Heart right ventricle (tissue), 16 donors: Measurements from ENCODE around the gene ZC3HAV1L. TPM values are rescaled to one million over a fixed set of nuclear protein-coding genes. Genes with fewer than 3 reads are reported as not detected.

ENCODE experiments used
- ATAC-seq, 8 donors: fragments of 200-7000 bp; cut with Tn5 transposase; one replicate each; pipeline ENCODE4 v1.9.1; 2020; ENCODE audit warnings: mild to moderate bottlenecking in 8 of 8, moderate library complexity in 8 of 8, moderate number of reproducible peaks in 1 of 8
- DNase-seq, 2 donors: peaks; one replicate each; pipeline ENCODE4 v3.0.0-alpha.2; 2020
- H3K27ac ChIP-seq, 10 donors: fragments of 200-600 bp; sonication (generic) in 2 of 10; one replicate each; pipeline versions ENCODE4 v1.5.0 to v1.8.0; 2020 to 2022; ENCODE audit warnings: mild to moderate bottlenecking in 3 of 10
- H3K27me3 ChIP-seq, 7 donors: fragments of 200-600 bp; one replicate each; pipeline ENCODE4 v1.8.0; 2021 to 2022; ENCODE audit warnings: mild to moderate bottlenecking in 2 of 7
- H3K36me3 ChIP-seq, 9 donors: fragments of 200-600 bp; sonication (generic) in 1 of 9; one replicate each; pipeline versions ENCODE4 v1.5.0 to v1.8.0; 2020 to 2022; ENCODE audit warnings: mild to moderate bottlenecking in 2 of 9
- H3K4me1 ChIP-seq, 9 donors: fragments of 200-600 bp; sonication (generic) in 1 of 9; one replicate each; pipeline versions ENCODE4 v1.5.0 to v1.8.0; 2020 to 2022; ENCODE audit warnings: mild to moderate bottlenecking in 4 of 9
- H3K4me3 ChIP-seq, 10 donors: fragments of 200-600 bp; sonication (generic) in 2 of 10; one replicate each; pipeline versions ENCODE4 v1.5.0 to v1.8.0; 2020 to 2022; ENCODE audit warnings: mild to moderate bottlenecking in 7 of 10, moderate library complexity in 2 of 10
- H3K9me3 ChIP-seq, 11 donors: fragments of 200-600 bp in 10 of 11; sonication (generic) in 2 of 11; one replicate each; pipeline versions ENCODE4 v1.5.0 to v1.8.0; 2013 to 2022; ENCODE audit warnings: mild to moderate bottlenecking in 2 of 11, control low read depth in 1 of 11, moderate library complexity in 1 of 11
- CTCF ChIP-seq, 9 donors: fragments of 200-600 bp; sonication (generic) in 2 of 9; IDR thresholded peaks; one replicate each; pipeline versions ENCODE4 v1.5.0 to v1.8.0; 2021 to 2022; ENCODE audit warnings: antibody characterized with exemption in 9 of 9, mild to moderate bottlenecking in 5 of 9, moderate library complexity in 1 of 9
- WGBS, 2 donors: extraction: QIAGEN DNeasy Blood & Tissue Kit; methylation state at CpG; one replicate each; pipeline ENCODE4 v1.1.7; 2013; ENCODE audit warnings: inconsistent platforms in 1 of 2; 5-methylcytosine and 5-hydroxymethylcytosine counted together
- intact Hi-C, 10 donors: fragments of 100-400 bp; cut with DNase I; formaldehyde crosslinking; loops; one replicate each; pipeline versions ENCODE4 v1.11.1 to v1.14.2; 2022
- polyA plus RNA-seq, 2 donors: library from polyadenylated mRNA; stranded (reverse); fragments of 200-250 nt; gene quantifications; one replicate each; pipeline ENCODE4 v1.2.3, GENCODE V29; 2013
- total RNA-seq, 10 donors: library from RNA; stranded (reverse); fragmentation: NEBNext Ultra II Directional in 3 of 10; extraction: Animal tissue kit (Norgen Biotek cat#: 25700) in 3 of 10; gene quantifications; one replicate each; pipeline versions ENCODE4 v1.2.1 to v1.2.4, GENCODE V29; 2021 to 2023
- donor health status: Arrhythmogenic right ventricular cardiomyopathy.
- donor health status: ischemic (EF 13 %, LVEDD 7.1; RV severe dilation, severe dysfunction).
- donor health status: healthy with polysubstance abuse.
- donor health status: DM: no; HTN: yes; CAD: no.
- donor health status: DM: no; HTN: no; CAD: no.
- donor health status: ischemic (EF 25% LVEDD 6.9; RV normal size, moderate dysfunction).
- donor health status: ischemic (EF 25% LVEDD 5.7; RV mildly dilated, moderate dysfunction).
- donor health status: healthy.
- donor health status: DM: yes; HTN: yes; CAD: no.
- donor health status: Ischemic cardiomyopathy.
- donor health status: ischemic (EF 35%, LVEDD 5.7; RV mildly dilated, moderate dysfunction).
- donor health status: nonischemic (EF 11% LVEDD 7.7; RV severe dilation, severe dysfunction).
- donor health status: DM: yes; HTN: yes; CAD: no.
- donor health status: PGD.
- donor health status: ischemic (EF 29% LVEDD 5.4; RV normal size, mild dysfunction).
- donor health status: nonischemic (EF 23%, LVEDD 6.1; RV moderate dilation, normal function).

ZC3HAV1L gene
- total and polyA plus RNA-seq, 12 donors = 0.39 to 5.8 (median 2.3) TPM

GRCh38 chr7:139034855-139035585, 822 bp downstream of the ZC3HAV1L start:
- no peak for TF ChIP-seq CTCF (IDR thresholded peaks at IDR 0.05)
- DNase-seq (peak; percentile 47 to 56), ATAC-seq (peak; percentile 57 to 84 (median 65))
- Histone ChIP-seq H3K36me3 (peaks cover 0 to 45% (median 0%) of the 10 kb centered on the region in 9 donors), H3K27ac (peak overlapping the region; percentile 3 to 91 (median 81)), H3K9me3 (no peaks in the 10 kb centered on the region), H3K27me3 (peaks cover 0 to 3% (median 0%) of the 10 kb centered on the region in 7 donors), H3K4me3 (peak overlapping the region; percentile 50 to 88 (median 74)), H3K4me1 (peaks cover 0 to 28% (median 21%) of the 10 kb centered on the region in 9 donors)
- intact Hi-C loops = loop anchor here in 2 of 10 donors (1.0 to 5.0 kb wide), 2 partner anchors 37 to 38 kb away; no protein-coding TSS in a partner anchor
- 11 to 15% methylated on average over 40 to 47 of the region's 47 CpGs for WGBS, 2 donors

DNA sequence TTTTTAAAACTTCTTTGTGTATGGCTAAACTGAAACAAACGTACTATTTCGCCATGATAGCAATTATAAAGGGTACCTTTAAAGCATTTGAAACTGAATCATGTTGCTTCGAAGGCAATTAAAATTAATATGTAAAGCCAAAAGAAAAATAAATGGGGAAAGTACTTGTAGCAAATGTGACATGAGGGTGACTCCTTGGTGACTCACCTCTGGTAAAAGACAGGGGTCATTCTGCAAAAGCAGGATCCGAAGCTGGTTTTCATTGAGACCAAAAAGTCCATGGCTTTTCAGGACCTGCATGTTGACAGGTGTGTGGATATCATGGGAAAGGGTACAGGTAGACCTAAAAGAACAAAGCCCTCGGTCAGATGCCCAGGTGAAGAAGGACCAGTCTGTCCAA, 1.5 kb downstream of the ZC3HAV1L start:
- Histone ChIP-seq H3K4me3 (peak overlapping the region in 7 of 10 donors; percentile 54 to 88 (median 70)), H3K27ac (peak overlapping the region in 5 of 10 donors; percentile 74 to 91 (median 83)), H3K4me1 (peaks cover 0 to 28% (median 21%) of the 10 kb centered on the region in 9 donors), H3K27me3 (peaks cover 0 to 3% (median 0%) of the 10 kb centered on the region in 7 donors), H3K36me3 (peaks cover 0 to 52% (median 0%) of the 10 kb centered on the region in 9 donors), H3K9me3 (no peaks in the 10 kb centered on the region)
- TF ChIP-seq CTCF (IDR thresholded peaks at IDR 0.05) = no peak
- WGBS, 2 donors = 86 to 93% methylated on average over 5 of the region's 5 CpGs
- intact Hi-C loops = loop anchor here in 1 of 10 donors (5.0 kb wide), 1 partner anchor 38 kb away; no protein-coding TSS in a partner anchor
- ATAC-seq (no peak), DNase-seq (no peak)

GRCh38 chr7:139033346-139034114, 2.3 kb downstream of the ZC3HAV1L start:
- H3K27ac ChIP-seq = no peak overlapping the region
- no peak for TF ChIP-seq CTCF (IDR thresholded peaks at IDR 0.05)
- intact Hi-C loops = loop anchor here in 1 of 10 donors (5.0 kb wide), 1 partner anchor 39 kb away; no protein-coding TSS in a partner anchor
- H3K27me3 ChIP-seq = peaks cover 0 to 3% (median 0%) of the 10 kb centered on the region in 7 donors
- H3K9me3 ChIP-seq = no peaks in the 10 kb centered on the region
- WGBS, 2 donors = 74 to 77% methylated on average over 6 of the region's 6 CpGs
- DNase-seq (no peak), ATAC-seq (no peak)
- peaks cover 0 to 28% (median 21%) of the 10 kb centered on the region in 9 donors for H3K4me1 ChIP-seq
- peaks cover 0 to 60% (median 7%) of the 10 kb centered on the region in 9 donors for H3K36me3 ChIP-seq
- no peak overlapping the region for H3K4me3 ChIP-seq

DNA sequence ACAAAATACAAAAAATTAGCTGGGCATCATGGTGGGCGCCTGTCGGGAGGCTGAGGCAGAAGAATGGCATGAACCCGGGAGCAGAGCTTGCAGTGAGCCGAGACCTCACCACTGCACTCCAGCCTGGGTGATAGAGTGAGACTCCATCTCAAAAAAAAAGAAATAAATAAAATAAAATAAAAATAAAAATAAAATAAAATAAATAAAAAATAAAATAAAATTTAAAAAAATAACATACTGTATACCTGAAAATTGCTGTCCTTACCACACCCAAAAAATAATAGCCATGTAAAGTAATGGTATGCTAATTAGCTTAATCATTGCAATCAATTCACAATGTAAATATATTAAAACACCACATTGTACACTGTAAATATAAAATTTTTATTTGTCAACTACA, 3.4 kb downstream of the ZC3HAV1L start:
- TF ChIP-seq CTCF (IDR thresholded peaks at IDR 0.05) = no peak
- H3K27me3 ChIP-seq = peaks cover 0 to 3% (median 0%) of the 10 kb centered on the region in 7 donors
- peaks cover 0 to 28% (median 21%) of the 10 kb centered on the region in 9 donors for H3K4me1 ChIP-seq
- no peak overlapping the region for H3K4me3 ChIP-seq
- DNase-seq (no peak), ATAC-seq (no peak)
- H3K27ac ChIP-seq = no peak overlapping the region
- intact Hi-C loops = loop anchor here in 1 of 10 donors (5.0 kb wide), 1 partner anchor 40 kb away; no protein-coding TSS in a partner anchor
- H3K36me3 ChIP-seq = peaks cover 0 to 70% (median 8%) of the 10 kb centered on the region in 9 donors
- 87 to 99% methylated on average over 4 of the region's 4 CpGs for WGBS, 2 donors
- no peaks in the 10 kb centered on the region for H3K9me3 ChIP-seq
